ENCODE measurements around the gene MYO1E. TPM values are rescaled to one million over a fixed set of nuclear protein-coding genes. Genes with fewer than 3 reads are reported as not detected.

MYO1E gene
- total RNA-seq, 1 donor from 2014 or later: 84.6 TPM

- H3K27ac Mint-ChIP-seq (ENCODE audit: unreplicated experiment): no peak overlapping the region
- no peaks in the 10 kb centered on the region for H3K36me3 Mint-ChIP-seq (ENCODE audit: unreplicated experiment)
- no peaks in the 10 kb centered on the region for H3K27me3 Mint-ChIP-seq (ENCODE audit: unreplicated experiment)
- no peaks in the 10 kb centered on the region for H3K9me3 Mint-ChIP-seq (ENCODE audit: unreplicated experiment)
- no peak for TF ChIP-seq CTCF (IDR thresholded peaks at IDR 0.05)
- DNase-seq (ENCODE audit: extremely low spot score, unreplicated experiment): no peak
- peaks cover 5% of the 10 kb centered on the region for H3K4me1 Mint-ChIP-seq (ENCODE audit: unreplicated experiment)
- H3K4me3 Mint-ChIP-seq (ENCODE audit: unreplicated experiment): no peak overlapping the region
These were observed 12.5 kb upstream of the MYO1E start for GRCh38 chr15:59385171-59385570.

GRCh38 chr15:59384507-59384906, 11.8 kb upstream of the MYO1E start:
- no peak for DNase-seq (ENCODE audit: extremely low spot score, unreplicated experiment)
- no peaks in the 10 kb centered on the region for H3K9me3 Mint-ChIP-seq (ENCODE audit: unreplicated experiment)
- no peaks in the 10 kb centered on the region for H3K36me3 Mint-ChIP-seq (ENCODE audit: unreplicated experiment)
- H3K27ac Mint-ChIP-seq (ENCODE audit: unreplicated experiment): no peak overlapping the region
- peaks cover 5% of the 10 kb centered on the region for H3K4me1 Mint-ChIP-seq (ENCODE audit: unreplicated experiment)
- no peak for TF ChIP-seq CTCF (IDR thresholded peaks at IDR 0.05)
- H3K4me3 Mint-ChIP-seq (ENCODE audit: unreplicated experiment): no peak overlapping the region
- H3K27me3 Mint-ChIP-seq (ENCODE audit: unreplicated experiment): no peaks in the 10 kb centered on the region

GRCh38 chr15:59380902-59381610, 8.4 kb upstream of the MYO1E start:
- no peak for TF ChIP-seq CTCF (IDR thresholded peaks at IDR 0.05)
- Mint-ChIP-seq H3K27ac (ENCODE audit: unreplicated experiment) (no peak overlapping the region), H3K4me1 (ENCODE audit: unreplicated experiment) (no peaks in the 10 kb centered on the region), H3K4me3 (ENCODE audit: unreplicated experiment) (no peak overlapping the region), H3K9me3 (ENCODE audit: unreplicated experiment) (no peaks in the 10 kb centered on the region), H3K27me3 (ENCODE audit: unreplicated experiment) (no peaks in the 10 kb centered on the region), H3K36me3 (ENCODE audit: unreplicated experiment) (no peaks in the 10 kb centered on the region)
- no peak for DNase-seq (ENCODE audit: extremely low spot score, unreplicated experiment)

- no peak for TF ChIP-seq CTCF (IDR thresholded peaks at IDR 0.05)
- no peaks in the 10 kb centered on the region for H3K9me3 Mint-ChIP-seq (ENCODE audit: unreplicated experiment)
- DNase-seq (ENCODE audit: extremely low spot score, unreplicated experiment): no peak
- no peaks in the 10 kb centered on the region for H3K36me3 Mint-ChIP-seq (ENCODE audit: unreplicated experiment)
- H3K27ac Mint-ChIP-seq (ENCODE audit: unreplicated experiment): no peak overlapping the region
- no peak overlapping the region for H3K4me3 Mint-ChIP-seq (ENCODE audit: unreplicated experiment)
- no peaks in the 10 kb centered on the region for H3K4me1 Mint-ChIP-seq (ENCODE audit: unreplicated experiment)
- H3K27me3 Mint-ChIP-seq (ENCODE audit: unreplicated experiment): no peaks in the 10 kb centered on the region
These were observed 6.9 kb upstream of the MYO1E start for GRCh38 chr15:59379531-59379930.

GRCh38 chr15:59378855-59379254, 6.2 kb upstream of the MYO1E start:
- no peak overlapping the region for H3K4me3 Mint-ChIP-seq (ENCODE audit: unreplicated experiment)
- no peaks in the 10 kb centered on the region for H3K36me3 Mint-ChIP-seq (ENCODE audit: unreplicated experiment)
- H3K4me1 Mint-ChIP-seq (ENCODE audit: unreplicated experiment): no peaks in the 10 kb centered on the region
- no peak overlapping the region for H3K27ac Mint-ChIP-seq (ENCODE audit: unreplicated experiment)
- no peak for TF ChIP-seq CTCF (IDR thresholded peaks at IDR 0.05)
- no peaks in the 10 kb centered on the region for H3K27me3 Mint-ChIP-seq (ENCODE audit: unreplicated experiment)
- no peaks in the 10 kb centered on the region for H3K9me3 Mint-ChIP-seq (ENCODE audit: unreplicated experiment)
- DNase-seq (ENCODE audit: extremely low spot score, unreplicated experiment): no peak
